ENCODE measurements around the gene FAT1.
"Not testable (repeated sequence)": the region's sequence is repeated elsewhere in the genome, so short reads cannot be mapped to it uniquely, and the experiment has no call there.

The FAT1 gene

DNA sequence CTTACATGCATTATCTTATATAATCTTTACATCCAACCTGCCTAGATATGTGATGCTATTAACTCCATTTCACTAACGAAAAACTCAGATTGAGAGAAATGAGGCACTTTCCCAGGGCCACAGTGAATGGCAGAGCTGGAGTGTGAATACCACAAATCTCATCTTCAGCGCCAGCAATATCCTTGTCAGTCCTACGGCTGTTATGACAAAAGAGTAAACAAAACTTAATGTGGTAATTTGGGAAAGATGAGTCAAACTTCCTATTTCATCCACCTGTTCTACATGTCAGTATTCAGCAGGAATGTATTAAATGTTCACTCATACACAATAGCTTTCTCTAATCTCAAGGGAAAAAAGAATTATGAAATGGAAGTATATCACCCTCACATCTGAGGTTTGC is 56.9 kb downstream of the FAT1 start:
- FAIRE-seq (no peak), DNase-seq (ENCODE audit: extremely low spot score, insufficient read length, low read depth) (no peak)

DNA sequence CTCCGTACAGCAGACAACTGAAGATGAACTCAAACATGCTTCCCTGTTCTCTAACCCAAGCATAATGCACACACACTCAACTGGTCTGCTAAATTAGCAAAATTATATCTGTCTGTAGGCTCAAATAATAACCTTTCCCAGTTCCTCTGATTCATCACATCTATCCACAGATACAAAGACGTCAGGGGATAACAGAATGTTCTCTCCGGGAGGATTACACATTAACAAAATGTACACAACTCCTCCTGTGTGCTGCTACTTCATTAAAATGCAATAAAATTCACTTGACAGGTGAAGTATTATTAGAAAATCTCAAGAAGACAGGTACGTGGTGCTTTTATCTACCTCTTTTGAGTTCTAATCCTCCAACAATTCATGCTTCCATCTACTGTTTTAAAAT is 57.4 kb downstream of the FAT1 start:
- DNase-seq (ENCODE audit: extremely low spot score, insufficient read length, low read depth) (no peak), FAIRE-seq (no peak)

DNA sequence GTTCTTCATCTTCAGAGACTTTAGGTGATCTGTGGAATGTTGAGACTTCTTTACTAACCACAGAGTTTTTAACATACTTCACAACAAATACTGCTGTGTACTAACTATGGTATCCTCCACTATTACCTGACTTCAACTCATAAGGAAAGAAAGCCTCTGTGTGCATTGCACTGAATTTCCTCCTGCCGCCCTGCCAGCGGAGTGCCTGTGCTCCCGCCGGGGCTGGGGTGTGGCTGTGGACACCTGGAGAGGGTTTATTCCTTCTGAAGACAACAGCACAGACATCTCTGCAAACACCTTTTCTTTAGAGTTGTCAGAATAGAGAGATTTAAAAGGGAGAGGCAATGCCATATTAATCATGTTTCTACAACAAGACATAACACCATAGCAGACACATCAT is 63.3 kb downstream of the FAT1 start:
- no peak for FAIRE-seq
- DNase-seq (ENCODE audit: extremely low spot score, insufficient read length, low read depth), result no peak

DNA sequence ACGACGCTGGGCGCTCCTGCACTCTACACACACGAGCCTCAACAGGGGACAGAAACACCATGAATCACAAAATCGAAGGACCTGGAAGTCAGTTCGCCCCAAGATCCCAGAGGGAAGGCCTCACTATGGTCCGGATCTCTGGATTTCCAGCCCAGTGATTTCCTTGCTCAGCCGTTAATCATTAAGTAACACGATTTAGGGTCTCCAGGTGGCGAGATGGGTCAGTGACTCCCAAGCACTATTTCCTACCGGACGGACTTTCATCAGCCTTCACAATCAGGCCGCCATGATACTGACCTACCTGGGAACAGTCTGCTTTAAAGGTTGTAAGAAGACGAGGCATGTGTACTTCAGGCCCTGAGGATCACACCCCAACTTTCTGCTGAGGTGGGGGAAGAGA is 63.7 kb downstream of the FAT1 start:
- DNase-seq (ENCODE audit: extremely low spot score, insufficient read length, low read depth) (no peak), FAIRE-seq (no peak)

DNA sequence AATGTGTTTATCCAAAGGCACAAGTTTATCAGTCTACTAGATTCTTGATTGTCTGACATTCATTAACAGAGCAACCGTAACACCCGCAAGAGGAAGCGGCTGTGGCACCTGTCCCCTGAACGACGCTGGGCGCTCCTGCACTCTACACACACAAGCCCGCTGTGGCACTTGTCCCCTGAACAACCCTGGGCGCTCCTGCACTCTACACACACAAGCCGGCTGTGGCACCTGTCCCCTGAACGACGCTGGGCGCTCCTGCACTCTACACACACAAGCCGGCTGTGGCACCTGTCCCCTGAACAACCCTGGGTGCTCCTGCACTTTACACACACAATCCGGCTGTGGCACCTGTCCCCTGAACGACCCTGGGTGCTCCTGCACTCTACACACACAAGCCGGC is 64.2 kb downstream of the FAT1 start:
- not testable (repeated sequence) for DNase-seq (ENCODE audit: extremely low spot score, insufficient read length, low read depth); FAIRE-seq

DNA sequence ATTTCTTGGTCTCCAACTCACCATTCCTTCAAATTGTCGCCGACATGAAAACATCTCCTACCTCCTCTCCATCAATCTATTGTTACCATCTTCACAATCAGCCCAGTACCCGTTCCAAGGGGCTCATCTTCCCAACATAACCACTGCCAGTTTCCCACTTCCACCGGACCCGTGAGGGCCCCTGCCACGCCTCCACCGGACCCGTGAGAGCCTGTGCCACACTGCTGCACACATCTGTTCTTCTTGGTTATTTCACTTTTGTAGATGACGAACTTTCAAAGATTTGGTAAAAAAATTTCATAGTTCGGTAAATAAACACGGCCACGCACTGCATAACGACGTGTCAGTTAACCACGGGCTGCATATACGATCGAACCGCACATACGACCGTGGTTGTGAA is 65.0 kb downstream of the FAT1 start:
- DNase-seq (ENCODE audit: extremely low spot score, insufficient read length, low read depth), result no peak
- FAIRE-seq, result no peak

DNA sequence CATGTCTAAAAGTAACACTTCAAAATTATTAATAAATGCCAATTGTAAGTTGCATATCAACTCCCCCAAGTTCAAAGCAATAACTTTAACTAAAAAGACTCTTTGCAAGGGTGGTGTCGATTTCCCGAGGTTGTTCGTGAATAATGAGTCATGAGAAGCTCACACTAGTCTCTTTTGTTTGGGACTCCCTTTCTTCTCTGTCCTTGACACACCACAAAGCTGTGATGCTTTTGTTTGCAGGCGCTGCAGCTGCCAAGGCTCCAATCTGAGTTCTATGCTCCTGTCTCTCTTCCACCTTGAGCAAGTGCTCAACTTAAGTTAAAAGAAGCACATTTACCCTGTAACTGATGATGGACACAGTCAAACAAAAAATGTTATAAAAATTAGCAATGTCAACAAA is 65.9 kb downstream of the FAT1 start:
- FAIRE-seq, result no peak
- no peak for DNase-seq (ENCODE audit: extremely low spot score, insufficient read length, low read depth)

DNA sequence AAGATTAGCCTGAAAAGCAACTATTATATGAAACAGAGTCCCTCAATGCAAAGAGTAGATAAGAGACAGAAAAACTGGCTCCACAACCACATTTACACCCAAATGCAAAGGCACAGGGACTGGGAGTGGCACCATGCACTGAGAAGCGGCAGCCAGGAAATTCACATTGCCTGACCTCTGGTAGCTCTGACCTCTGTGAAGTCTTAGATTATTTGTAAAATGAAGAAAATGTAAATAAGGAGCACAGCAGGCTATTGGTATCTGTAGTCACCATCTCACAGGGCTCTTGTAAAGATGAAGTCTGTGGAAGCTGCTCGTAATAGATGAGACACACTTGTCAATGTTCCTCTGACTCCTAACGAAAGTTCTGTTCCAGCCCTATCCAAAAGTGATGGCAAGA is 69.7 kb downstream of the FAT1 start:
- no peak for DNase-seq (ENCODE audit: extremely low spot score, insufficient read length, low read depth)
- no peak for FAIRE-seq

DNA sequence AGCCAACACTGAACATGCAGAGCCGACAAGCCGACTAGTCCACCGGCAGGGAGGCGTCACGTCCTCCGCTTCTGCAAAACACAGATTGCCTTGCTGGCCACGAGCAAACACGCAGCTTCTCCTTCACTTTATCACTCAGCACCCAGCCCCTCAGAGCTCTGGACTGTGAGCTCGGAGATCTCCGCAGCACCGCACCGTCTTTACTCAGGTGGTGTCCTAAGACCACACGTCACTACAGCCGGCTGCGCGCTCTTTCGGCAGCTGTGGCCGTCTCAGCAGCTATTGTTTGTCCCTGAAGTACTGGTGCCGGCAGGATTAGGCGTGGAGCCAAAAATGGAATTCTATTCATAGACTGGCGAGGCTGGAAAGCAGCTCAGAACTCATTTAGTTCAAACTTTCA is 72.0 kb downstream of the FAT1 start:
- DNase-seq (ENCODE audit: extremely low spot score, insufficient read length, low read depth) (no peak), FAIRE-seq (no peak)

DNA sequence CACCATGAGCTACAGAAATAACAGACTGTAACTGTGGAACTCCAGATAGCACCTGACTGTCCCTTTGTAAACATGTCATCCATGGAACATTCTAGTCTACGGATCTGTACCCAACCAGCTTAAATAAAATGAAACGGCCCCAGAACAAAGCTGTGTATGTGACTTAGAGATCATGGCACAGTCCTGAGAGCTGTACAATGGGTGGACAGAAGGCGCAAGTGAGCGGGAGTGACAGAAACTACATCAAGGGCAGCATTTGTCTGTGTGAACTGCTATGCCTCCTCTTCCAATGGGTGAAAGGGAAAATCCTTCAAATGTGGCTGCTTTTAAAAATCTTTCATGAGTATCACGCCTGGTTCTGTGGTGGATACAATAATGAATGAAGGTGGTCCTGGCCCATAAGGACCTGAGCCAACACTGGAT is 72.5 kb downstream of the FAT1 start:
- FAIRE-seq (no peak), DNase-seq (ENCODE audit: extremely low spot score, insufficient read length, low read depth) (no peak)

DNA sequence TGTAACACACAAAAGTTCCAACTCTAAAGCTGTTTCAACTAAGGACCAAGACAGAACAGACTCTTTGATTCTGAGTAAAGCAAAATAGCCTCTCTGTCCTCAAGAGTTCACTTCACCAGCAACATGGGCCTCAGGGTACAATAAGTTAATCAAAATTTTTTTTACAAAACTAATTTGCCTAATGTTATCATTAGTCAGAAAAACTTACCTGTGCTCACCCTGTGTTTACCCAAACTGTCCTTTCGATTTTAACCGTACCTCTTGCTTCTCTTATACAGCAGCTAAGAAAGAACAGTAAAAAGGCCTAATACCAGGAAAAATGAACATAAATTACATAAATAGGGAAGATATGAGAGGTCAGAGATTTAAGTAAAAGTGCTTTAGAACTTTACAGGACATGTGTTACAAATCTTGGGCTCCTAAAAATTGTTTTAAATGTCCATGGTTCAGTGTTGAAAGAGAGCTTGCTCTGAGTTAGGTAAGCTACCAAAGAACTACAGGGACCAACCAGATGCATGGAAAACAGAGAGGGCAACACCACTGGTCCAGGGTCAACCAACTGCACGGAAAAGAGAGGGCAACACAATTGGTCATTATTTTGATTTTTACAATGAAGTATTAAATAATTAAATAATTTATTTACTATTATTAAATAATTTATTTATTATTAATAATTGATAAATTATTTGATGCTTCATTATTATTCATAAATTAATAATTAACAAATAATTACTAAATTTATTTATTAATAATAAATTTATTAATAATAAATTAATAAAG is 73.1 kb downstream of the FAT1 start:
- FAIRE-seq (no peak), DNase-seq (ENCODE audit: extremely low spot score, insufficient read length, low read depth) (no peak)

DNA sequence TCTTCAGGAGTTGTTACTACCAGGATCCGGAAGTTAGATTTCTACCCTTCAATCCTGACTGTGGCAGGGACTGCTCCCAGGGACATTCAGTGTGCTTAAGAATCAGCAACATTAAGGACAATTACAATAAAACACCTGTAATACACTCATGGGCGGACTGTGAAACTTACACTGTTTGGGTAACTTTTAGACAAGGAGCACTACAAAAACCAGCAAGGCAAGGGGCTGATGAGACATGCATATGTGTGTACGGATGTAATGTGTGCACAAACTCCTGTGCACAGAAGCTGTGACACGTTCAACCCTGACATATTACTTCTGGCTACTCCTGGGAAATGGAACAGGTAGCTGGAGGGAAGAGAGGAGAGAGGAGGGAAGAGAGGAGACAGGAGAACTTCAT is 75.8 kb downstream of the FAT1 start:
- no peak for FAIRE-seq
- DNase-seq (ENCODE audit: extremely low spot score, insufficient read length, low read depth), result no peak

DNA sequence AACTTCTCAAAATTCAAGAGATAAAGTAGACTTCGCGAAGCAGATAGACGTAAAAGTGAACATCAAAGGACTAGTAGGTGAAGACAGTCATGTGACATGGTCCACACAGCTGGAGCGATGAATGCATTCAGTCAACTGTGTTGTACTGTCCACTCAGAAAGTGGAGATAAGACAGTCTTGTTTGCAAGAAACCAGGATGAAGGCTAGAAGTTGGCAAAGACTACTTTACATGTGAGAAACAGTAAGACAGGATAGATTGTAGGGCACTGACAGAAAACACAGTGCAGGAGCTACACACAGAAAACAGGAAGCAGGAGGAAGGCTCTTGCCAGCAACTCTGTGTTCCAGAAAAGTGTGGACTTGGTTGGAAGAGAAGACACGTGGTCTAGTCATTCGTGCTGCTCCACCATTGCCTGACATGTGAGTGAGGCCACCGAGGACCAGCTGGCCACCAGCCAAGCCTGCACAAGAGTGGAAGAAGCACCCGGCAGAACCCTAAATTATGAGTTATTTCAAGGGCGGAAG is 78.9 kb downstream of the FAT1 start:
- no peak for DNase-seq (ENCODE audit: extremely low spot score, insufficient read length, low read depth)
- no peak for FAIRE-seq

DNA sequence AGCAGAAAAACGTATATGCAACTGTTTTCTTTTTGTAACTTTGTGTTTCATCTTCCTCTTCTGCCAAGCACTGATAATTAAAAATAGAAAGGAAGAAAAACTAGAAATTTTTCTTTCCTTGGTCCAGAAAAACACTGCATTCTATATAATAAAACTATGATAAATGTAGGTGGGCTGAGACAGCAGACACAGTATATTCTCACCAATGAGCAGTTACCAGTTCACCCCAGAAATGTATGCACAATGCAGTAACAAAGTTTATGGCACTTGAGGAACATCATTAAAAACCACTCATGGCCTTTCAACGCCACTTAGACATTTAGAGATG is 79.4 kb downstream of the FAT1 start:
- no peak for FAIRE-seq

DNA sequence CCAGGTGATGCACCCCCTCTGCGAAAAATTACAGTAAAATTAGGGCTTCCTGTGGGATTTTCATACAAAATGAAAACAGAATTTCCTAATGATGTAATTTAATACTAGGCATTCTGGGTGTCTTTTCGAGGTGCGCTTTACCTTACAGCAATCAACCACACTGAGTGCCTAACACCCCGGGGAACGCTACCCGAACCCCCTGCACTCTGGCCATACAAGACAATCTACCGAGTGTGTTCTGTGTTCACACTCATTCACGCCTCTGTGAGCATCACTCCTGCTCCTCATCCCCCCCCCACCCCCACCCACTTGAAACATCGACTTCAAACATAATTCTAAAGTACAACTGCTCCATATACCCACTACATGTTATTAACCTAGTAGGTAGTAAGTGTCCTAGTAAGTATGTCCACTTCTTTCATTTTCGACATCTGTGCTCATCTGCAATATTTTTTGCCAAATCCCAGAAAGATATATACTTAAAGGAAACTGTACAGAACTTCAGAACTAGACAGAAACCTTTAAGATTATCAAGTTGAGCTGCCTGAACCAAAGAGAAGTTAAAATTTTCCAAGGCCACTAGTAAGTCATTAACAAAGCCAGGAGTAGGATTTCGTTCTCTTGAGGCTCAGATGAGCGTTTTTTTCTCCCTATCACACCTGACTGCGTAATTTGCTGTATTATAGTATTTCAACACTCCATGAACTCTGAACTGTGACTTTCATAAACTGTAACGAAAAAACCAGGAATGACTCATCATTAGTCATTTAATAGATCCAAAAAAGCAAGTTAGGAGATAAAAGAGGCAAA is 80.0 kb downstream of the FAT1 start:
- DNase-seq (ENCODE audit: extremely low spot score, insufficient read length, low read depth), result no peak
- FAIRE-seq, result no peak

More for the DNA sequence above, 79.4 kb downstream of the FAT1 start:
- no peak for DNase-seq (ENCODE audit: extremely low spot score, insufficient read length, low read depth)

DNA sequence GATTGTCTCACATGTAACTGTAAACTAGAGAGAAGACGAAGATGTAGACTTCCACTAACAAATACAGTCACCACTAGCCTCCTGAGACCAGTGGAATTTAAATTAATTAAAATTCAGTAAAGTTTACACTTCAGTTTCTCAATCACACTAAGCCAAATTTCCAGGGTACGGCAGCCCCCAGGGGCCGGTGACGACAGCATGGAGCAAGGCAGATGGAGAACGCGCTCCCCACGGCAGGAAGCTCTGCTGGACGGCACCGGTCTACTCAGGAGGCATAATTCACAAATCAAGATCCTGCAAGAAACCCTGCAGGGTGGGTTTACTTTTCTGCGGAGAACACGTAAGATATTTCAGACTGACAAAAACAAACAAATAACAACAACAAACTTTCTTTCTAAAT is 80.7 kb downstream of the FAT1 start:
- DNase-seq (ENCODE audit: extremely low spot score, insufficient read length, low read depth) (no peak), FAIRE-seq (no peak)

DNA sequence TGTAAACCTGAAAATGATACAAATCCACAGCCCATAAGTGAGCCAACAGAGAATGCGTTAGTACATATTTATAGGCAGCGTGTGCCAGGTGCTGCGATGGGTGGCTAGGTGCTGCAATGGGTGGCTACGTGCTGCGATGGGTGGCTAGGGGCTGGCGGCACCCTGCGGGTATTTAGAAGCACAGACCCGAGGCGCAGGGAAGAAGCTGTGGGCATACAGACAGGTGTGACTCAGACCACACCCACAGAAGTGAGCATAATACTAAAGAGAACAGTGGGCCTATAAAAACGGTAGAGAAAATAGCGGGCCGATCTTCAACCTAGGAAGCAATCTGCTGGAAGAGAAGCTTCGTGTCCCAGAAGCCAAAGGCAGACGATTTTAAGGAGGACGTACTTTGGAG is 81.1 kb downstream of the FAT1 start:
- no peak for DNase-seq (ENCODE audit: extremely low spot score, insufficient read length, low read depth)
- FAIRE-seq, result no peak

DNA sequence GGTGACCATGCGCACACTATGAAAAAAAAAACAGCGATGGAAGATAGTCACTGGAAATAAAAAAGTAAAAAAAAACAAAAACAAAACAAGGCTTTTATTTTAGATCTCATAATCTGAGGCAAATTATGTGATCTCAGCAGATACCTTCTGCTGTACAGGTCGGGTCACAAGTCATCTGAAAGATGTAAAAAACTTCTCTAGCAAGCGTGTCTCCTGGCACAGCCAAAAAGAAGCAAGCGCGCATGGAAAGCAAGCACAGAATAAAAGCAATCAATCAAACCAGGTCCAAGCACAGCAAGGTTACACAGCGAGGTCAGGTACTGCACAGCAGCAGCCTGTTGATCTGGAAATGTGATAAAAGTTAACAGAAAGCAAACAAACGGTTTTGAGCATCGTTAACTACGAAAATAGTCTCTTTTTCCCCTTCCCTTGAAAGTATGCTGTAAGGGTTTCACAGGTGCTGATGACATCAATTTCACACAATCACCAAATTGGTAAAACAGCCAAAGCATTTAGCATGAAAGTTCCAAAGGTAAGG is 89.0 kb downstream of the FAT1 start:
- FAIRE-seq (no peak), DNase-seq (ENCODE audit: extremely low spot score, insufficient read length, low read depth) (no peak)

DNA sequence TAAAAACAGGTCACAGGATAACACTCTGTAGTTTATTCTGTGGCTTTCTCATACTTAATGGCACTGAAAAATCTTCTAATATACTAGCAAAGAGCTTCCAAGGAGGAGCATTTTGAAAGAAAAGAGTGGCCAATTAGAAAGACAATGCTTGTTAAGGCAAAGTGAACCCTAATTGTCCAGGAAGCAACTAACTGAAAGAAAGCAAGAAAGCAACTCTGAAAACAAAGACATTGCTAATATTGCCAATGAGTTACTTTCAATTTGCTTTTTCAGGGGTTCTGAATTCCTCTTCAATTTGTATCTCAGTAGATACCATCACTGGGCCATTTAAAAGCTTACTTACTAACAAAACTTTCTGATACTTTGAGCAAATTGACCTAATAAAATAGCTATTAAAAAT is 89.8 kb downstream of the FAT1 start:
- DNase-seq (ENCODE audit: extremely low spot score, insufficient read length, low read depth) (no peak), FAIRE-seq (no peak)

DNA sequence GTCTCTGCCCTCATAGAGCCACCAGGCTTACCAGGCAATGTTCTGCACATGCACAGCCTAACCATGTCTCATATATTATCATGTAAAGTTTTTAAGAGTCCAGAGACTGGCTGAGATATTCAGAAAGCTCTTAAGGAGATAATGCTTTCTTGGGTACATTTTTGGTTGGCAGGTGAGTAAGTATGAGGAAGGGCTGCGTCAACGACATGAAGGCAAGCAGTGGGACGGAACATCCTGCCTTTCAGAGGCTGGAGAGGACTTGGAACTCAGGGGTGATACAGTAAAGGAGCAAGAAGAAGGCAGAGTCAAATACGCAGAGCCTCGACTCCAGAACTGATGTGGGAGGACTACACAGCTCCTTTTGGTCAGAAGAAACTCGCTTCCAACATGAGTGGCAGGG is 93.5 kb downstream of the FAT1 start:
- DNase-seq (ENCODE audit: extremely low spot score, insufficient read length, low read depth), result no peak
- FAIRE-seq, result no peak

DNA sequence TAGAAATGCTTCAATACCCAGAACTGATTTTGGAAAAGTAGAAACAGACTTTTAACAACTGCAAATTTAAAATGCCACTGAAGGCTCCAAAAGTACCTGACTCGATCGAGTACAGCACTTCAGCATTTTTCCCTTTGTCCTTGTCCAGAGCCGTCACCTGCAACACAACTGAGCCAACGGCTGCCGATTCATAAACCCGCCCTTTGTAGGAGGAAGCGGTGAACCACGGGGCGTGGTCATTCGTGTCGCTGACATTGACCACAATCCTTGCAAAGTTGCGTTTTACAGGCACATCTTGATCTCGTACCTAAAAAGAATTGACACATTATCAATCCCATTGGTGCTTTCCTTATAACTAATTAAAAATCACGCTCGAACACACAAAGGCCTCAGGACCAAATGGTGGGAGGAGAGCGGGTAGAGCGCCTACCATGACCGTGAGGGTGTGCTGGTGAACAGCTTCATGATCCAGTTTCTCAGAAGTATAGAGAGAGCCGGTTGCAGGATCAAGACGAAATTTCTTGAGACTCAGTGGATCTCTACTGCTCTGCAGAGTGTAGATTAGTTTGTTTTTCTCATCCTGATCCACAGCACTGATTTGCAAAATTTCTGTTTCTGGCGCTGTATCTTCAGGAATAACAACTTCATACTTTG is 95.5 kb downstream of the FAT1 start:
- FAIRE-seq (no peak), DNase-seq (ENCODE audit: extremely low spot score, insufficient read length, low read depth) (no peak)
